AG20443 (cell line): ENCODE data around the gene IGF2R.

ENCODE experiments used
- DNase-seq: peaks from one replicate; pipeline ENCODE4 v3.0.0; 2012; ENCODE audit warnings: low spot score, mixed read lengths

Gene IGF2R

DNA sequence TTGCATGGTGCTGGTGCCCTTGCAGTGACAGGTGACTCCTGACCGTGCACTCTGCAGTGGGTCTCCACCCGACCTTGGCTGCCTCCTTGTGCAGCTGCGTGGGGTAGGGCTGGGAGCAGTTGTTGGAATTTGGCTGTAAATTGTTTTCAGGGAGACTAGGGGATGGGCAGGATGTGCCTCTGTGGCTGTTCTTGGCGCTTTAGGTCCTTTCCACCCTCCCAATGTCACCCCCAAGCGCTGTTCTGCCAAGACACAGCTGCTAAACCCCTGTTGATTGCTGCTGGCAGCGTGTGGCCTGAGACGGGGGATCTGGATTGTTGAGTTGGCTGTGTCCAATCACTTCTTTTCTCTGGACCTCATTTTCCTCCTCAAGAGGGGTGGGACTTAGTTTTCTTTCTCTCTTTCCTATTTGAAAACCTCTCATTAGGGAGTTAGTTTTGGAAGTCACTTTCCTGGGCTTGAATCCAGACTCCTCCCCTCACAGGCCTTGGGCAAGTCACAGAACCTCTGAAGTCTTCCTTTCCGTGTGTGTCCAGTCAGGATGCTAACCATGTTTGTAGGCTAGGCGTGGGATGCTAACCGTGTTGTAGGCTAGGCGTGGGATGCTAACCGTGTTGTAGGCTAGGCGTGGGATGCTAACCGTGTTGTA is 8.5 kb downstream of the IGF2R start:
- DNase-seq, result peak; percentile 40

DNA sequence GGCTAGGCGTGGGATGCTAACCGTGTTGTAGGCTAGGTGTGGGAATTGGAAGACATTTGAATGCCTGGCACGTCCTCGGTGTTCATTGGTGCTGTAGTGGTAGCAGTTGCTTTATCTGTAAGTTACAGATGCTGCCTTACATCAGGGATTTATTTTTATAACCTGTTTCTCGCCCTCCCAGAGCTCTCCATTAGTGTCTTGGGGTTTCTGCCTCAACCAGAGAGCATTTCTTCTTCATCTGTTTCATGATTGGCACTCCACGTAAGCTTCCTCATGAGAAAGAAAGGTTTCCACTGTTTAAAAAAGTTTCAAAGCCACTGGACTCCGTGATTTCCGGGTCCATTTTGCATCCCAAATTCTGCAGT is 9.0 kb downstream of the IGF2R start:
- DNase-seq, result no peak

DNA sequence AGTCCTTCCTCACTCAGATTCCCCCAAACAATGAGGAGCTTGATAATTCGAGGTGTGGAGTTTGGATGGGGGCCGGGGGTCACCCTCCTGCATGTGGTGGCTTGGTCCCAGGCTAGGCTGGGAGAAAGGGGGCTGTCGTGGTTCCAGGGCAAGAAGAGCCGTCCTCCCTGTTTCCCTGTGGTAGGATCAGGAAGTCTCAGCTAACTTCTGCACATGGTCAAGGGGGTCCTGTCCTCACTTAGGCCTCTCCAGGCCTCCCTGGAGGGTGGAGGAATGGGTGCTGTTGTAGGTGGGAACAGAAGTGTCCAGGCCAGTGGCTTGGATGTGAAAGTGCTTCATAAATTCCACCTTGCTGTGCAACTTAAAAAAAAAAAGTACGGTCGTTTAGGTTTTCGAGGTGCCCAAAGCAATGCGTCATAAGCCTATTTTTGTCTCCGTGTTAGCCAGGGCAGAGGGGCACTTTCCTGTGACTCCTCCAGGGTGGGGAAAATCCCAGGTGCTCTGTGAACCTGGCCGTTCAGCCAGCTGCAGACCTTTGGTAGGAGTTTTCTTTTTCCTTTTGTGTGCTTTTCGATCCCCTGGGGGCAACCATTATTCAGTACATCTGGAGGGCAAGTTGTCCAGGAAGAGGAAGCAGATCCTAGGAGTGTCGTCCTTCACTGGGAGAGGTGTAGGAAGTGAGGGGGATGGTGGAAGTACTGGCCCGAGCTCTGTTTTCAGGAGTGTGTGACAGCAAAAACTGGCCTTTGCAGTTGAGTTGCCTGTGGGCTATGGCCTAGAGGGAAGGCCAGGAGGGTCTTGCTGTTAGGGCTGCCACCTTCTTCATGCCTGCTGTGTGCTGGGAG is 9.6 kb downstream of the IGF2R start:
- no peak for DNase-seq

DNA sequence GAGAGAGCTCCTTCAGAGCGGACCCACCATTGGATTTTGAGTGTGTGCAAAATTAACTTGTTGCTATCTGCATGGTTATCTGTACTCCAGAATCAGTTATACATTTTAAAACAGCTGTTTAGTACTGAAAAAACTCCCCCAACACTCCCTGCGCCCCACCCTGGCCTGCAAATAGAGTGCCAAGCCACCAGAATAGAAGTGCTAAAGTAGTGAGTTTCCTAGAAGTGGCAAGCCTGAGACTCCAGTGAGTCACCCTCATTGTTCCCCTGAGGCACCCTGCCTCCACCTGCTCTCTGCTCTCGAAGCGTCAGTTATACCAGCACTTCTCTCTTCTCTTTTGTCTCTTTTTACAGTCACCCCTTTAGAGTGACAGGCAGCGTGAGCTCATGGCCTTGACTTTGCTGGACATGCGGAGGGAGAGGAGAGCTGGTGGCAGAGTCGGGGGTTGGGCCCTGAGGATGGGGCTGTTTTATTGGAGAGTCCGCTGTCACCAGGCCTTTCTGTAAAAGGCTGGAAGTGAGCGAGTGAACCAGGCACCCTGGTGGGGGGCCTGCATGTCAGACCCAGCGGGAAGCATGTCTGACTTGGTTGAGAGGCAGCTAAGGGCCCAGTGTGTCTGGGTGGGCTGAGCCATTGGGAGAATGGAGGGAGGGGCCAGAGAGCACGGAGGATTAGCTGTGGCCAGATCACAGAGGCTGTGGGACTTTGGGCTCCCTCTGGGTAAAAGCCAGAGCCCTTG is 10.4 kb downstream of the IGF2R start:
- peak; percentile 60 for DNase-seq

GRCh38 chr6:159980474-159980873 is 11.6 kb downstream of the IGF2R start:
- no peak for DNase-seq

- DNase-seq, result no peak
These were observed 12.2 kb downstream of the IGF2R start for GRCh38 chr6:159981071-159981402.

DNA sequence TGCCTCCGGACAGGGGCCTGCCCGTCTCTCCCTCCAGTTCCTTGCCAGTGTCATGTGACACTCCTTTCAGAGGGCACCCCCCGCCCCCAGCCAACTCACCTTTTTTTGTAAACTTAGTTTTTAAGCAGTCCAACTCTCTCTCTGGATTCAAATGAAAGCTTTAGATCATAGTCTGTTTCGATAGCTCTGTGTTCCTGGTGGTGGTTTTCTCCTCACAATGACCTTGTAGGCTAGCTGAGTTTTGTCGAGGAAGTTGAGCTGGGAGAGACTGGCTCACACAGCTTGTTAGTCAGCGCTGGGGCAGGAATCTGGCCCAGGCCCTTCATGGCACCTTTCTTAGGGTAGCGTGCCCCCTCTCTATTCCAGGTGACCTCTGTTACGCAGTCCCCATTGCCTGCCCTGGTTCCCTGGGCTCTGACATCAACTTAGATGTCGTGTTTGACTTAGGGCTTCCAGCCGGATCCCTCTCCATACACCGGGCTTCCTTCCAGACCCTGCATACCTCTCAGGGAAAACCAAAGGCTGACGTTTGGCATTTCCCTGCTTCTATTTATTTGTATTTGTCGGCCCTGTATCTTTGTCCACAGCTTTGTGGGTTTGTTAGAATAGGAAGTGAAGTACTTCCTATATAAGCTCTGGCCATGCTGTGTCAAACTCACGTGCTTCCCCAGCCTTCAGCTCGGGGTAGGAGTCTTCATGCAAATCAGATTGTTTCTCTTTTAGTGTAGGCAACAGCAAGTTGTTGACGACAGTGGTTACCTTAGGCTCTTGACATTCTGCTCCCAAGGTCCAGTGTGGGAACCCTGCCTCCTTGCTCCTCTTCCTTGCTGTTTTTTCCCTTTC is 12.7 kb downstream of the IGF2R start:
- peak; percentile 42 for DNase-seq

GRCh38 chr6:159982731-159983506 is 14.0 kb downstream of the IGF2R start:
- no peak for DNase-seq

GRCh38 chr6:159983641-159984080 is 14.8 kb downstream of the IGF2R start:
- DNase-seq, result no peak

- no peak for DNase-seq
These were observed 15.4 kb downstream of the IGF2R start for GRCh38 chr6:159984268-159984786.

DNA sequence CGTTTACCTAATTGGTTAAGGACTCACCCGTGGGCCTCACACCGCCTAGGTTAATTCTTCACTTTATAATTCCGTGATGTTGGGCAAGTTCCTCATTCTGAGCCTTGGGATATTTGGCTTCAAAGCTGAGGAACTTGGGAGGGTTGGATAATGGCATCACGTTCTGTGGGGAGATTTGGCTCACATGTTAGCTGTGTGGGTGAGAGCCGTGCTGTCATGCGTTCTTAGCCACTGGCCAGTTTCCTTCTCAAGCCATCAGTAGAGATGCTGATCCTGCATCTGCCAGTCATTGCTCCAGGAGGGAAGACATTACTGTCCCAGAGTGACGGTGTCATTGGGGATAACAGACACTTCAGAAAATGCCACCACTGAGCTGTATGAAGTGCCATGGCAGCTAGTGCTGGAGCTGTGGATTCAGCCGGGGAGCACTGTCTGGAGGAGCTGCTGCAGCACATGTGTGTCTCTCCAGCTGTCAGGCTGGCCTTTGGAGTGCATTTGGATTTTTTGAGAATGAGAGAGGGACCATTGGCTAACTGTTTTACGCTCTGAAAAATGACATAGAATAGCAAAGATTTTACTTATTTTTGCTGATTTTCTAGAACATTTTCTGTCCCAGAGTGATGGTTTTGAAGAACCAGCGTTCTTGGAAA is 16.5 kb downstream of the IGF2R start:
- DNase-seq, result peak; percentile 42

DNA sequence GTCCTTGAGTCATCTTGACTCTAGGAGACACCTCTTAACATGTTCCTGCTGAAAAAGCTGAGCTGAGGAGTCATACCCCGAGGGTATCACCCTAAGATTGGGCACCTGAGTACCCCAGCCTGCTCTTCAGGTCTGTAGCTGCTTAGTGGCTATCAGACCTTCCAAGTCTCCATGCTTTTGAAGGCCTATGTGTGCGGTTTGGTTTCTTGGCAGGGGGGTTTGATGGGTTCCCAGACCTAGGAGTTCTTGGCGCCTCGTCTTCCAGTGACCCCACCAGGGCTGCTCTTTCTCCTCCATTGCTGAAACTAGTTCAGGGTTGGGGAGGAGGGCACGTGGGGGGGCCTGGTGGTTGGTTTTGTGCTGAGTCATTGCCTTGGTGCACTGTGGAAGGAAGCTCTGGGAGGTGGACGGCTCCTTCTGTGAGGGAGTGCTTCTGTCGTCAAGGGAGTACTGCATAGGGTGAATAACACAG is 20.1 kb downstream of the IGF2R start:
- no peak for DNase-seq

DNA sequence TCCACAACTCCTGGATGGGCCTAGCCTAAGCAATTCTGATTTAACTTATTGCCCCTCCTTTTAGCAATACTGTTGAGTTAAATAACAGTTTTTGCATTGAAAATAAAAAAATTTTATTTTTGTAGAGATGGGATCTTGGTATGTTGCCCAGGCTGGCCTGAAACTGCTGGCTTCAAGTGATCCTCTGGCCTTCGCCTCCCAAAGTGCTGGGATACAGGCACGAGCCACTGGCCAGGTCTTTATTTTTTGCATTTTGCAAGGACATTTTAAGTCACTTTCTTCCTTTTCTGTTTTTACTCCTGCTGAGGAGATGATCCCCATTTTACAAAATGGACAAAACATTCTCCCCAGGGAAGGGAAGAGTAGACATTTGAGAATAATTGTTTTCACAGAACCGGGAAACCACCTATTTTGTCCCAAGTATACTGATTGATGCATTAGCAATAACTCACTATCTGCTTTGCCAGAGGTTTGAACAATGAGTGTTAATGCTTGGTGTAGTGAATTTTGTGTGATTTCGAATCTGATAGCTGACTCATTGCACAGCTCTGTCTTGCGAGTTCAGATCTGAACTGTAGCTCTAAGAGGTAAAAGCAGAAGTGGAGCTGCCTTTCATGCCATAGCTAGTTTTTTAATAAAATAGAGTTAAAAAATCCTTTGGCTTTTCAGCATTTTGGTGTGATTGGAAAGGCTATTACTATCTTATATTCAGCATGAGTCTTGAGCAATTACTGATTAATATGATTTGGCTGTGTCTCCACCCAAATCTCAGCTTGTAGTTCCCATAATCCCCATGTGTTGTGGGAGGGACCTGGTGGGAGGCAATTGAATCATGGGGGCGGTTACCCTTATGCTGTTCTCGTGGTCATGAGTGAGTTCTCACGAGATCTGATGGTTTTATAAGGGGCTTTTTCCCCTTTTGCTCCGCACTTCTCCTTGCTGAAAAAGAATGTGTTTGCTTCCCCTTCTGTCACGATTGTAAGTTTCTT is 20.9 kb downstream of the IGF2R start:
- DNase-seq, result peak; percentile 29

DNA sequence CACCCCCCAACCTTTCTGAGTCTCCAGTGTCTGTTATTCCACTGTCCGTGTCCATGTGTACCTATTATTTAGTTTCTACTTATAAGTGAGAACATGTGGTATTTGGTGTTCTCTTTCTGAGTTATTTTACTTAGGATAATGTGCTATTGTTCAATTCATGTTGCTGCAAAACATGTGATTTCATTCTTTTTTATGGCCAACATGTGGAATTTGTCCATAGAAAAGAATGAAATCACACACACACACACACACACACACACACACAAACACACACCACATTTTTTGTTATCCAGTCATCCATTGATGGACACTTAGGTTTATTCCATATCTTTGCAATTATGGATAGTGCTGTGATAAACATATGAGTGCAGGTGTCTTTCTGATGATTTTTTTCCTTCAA is 23.5 kb downstream of the IGF2R start:
- no peak for DNase-seq

DNA sequence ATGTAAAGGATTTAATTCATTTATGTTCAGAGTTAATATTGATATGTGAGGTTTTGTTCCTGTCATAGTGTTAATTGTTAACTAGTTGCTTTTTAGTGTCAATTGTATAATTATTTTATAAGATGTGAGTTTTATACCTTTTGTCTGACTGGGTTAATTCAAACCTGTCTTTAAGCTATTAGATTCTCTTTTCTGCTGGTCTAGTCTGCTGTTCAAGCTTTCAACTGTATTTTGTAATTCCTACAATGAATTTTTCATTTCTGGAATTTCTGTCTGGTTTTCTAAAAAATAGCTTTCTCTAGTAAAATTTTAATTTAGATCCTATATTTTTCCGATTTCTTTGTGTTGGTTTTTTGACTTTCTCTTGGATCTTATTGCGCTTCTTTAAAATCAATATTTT is 26.5 kb downstream of the IGF2R start:
- no peak for DNase-seq

GRCh38 chr6:159996087-159996622 is 27.3 kb downstream of the IGF2R start:
- DNase-seq, result no peak

DNA sequence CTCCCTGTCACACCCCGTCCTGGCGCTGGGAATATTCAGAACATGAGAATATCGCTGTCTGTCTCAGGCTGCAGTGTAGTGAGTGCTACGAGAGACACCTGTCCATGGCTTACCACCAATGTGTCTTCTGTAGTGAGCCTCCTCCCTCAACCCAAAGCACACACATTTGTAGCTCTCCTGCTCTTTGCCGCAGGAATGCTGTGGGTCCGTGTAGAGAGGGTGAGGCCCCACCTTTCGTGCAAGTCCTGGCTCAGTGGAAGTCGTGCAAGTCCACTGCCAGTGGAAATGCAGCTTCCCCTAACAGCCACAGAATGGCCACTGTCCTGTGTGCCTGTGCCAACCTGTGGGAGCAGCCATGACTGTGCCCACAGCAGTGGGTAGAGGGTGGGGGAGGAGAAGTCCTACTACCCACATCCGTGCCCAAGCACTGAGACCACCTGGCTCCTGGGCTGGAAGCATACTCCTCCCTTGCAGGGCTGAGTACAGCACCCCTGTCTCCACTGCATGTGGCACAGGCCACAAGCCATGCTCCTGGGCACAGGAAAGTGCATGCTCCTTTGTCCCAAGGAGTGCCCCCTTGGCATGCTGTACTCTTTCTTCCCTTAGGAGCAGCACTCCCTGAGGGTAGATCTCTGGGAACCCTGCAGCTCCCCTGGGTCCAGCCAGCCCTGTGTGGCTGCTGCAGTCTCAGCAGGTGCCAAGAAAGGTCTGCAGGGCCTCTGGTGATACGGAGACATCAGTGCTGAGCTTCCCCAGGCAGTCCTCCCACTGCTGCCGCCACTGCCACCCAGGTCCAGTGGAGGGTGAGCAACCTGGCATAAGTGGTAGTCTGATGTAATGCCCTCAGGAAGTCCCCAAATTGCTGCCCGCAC is 28.0 kb downstream of the IGF2R start:
- no peak for DNase-seq
